ENCODE measurements around the gene VSTM2L. TPM values are rescaled to one million over a fixed set of nuclear protein-coding genes. Genes with fewer than 3 reads are reported as not detected.

The VSTM2L gene
- total and polyA plus RNA-seq, 2 of the 13 experiments (the other 11 are each of a cell fraction or from before 2014, with no cell fraction given) = not detected

GRCh38 chr20:37901240-37901639 lies 1.7 kb upstream of the VSTM2L start (continued):
- TF ChIP-seq REST (IDR thresholded peaks at IDR 0.05; ENCODE audit: borderline replicate concordance in 1 of 2, low read depth in 1 of 2, low read length in 2 of 2) (peak; percentile 71 to 90), PATZ1 (CRISPR knock-in tag; IDR thresholded peaks at IDR 0.05) (peak; percentile 15; the same call in 1 of the 2 replicates), SUZ12 (IDR thresholded peaks at IDR 0.05; ENCODE audit: low read depth, low read length) (no peak), ZNF850 (CRISPR knock-in tag; conservative IDR thresholded peaks at IDR 0.05) (no peak), ZNF749 (CRISPR knock-in tag; IDR thresholded peaks at IDR 0.05; ENCODE audit: borderline replicate concordance) (no peak), TCF7 (IDR thresholded peaks at IDR 0.05; ENCODE audit: low read depth) (no peak), ZHX2 (IDR thresholded peaks at IDR 0.05; ENCODE audit: low read depth) (no peak), ZHX2 (CRISPR knock-in tag; IDR thresholded peaks at IDR 0.05; ENCODE audit: borderline replicate concordance) (no peak), ZNF230 (CRISPR knock-in tag; IDR thresholded peaks at IDR 0.05) (0 out of 2 replicates have a peak, but pooled peaks have one; percentile 37), ZNF598 (CRISPR knock-in tag; IDR thresholded peaks at IDR 0.05; ENCODE audit: borderline replicate concordance) (no peak), ZFY (CRISPR knock-in tag; IDR thresholded peaks at IDR 0.05) (0 out of 2 replicates have a peak, but pooled peaks have one; percentile 14), RBAK (CRISPR knock-in tag; IDR thresholded peaks at IDR 0.05) (no peak), ZNF430 (CRISPR knock-in tag; IDR thresholded peaks at IDR 0.05) (0 out of 2 replicates have a peak, but pooled peaks have one; percentile 10)
- TF ChIP-seq, protein P1, sequence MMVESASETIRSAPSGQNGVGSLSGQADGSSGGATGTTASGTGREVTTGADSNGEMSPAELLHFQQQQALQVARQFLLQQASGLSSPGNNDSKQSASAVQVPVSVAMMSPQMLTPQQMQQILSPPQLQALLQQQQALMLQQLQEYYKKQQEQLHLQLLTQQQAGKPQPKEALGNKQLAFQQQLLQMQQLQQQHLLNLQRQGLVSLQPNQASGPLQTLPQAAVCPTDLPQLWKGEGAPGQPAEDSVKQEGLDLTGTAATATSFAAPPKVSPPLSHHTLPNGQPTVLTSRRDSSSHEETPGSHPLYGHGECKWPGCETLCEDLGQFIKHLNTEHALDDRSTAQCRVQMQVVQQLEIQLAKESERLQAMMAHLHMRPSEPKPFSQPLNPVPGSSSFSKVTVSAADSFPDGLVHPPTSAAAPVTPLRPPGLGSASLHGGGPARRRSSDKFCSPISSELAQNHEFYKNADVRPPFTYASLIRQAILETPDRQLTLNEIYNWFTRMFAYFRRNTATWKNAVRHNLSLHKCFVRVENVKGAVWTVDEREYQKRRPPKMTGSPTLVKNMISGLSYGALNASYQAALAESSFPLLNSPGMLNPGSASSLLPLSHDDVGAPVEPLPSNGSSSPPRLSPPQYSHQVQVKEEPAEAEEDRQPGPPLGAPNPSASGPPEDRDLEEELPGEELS (CRISPR knock-in tag; IDR thresholded peaks at IDR 0.05) = no peak

Data from HepG2 (cell line).